Mucosa of stomach (tissue), 1 donor: ENCODE results near the gene DAGLA.
"Not testable (repeated sequence)": the region's sequence is repeated elsewhere in the genome, so short reads cannot be mapped to it uniquely, and the experiment has no call there.

Experiments used
- H3K27me3 ChIP-seq: one replicate; pipeline ENCODE4 v1.7.0; 2013; ENCODE audit warnings: mild to moderate bottlenecking, low read length; ENCODE audit not compliant: control insufficient read depth, insufficient read depth
- H3K36me3 ChIP-seq: one replicate; pipeline ENCODE4 v1.7.0; 2013; ENCODE audit warnings: low read length; ENCODE audit not compliant: control insufficient read depth, insufficient read depth
- H3K4me1 ChIP-seq: one replicate; pipeline ENCODE4 v1.7.0; 2013; ENCODE audit warnings: mild to moderate bottlenecking, low read length; ENCODE audit not compliant: control insufficient read depth, insufficient read depth
- H3K4me3 ChIP-seq: one replicate; pipeline ENCODE4 v1.7.0; 2013; ENCODE audit warnings: low read length
- H3K9ac ChIP-seq: one replicate; pipeline ENCODE4 v1.7.0; 2013; ENCODE audit warnings: mild to moderate bottlenecking, low read length, moderate library complexity
- H3K9me3 ChIP-seq: one replicate; pipeline ENCODE4 v1.7.0; 2013; ENCODE audit warnings: mild to moderate bottlenecking, low read length, moderate library complexity; ENCODE audit not compliant: control insufficient read depth
- donor health status: Pancreatic carcinoma.

DAGLA gene

DNA sequence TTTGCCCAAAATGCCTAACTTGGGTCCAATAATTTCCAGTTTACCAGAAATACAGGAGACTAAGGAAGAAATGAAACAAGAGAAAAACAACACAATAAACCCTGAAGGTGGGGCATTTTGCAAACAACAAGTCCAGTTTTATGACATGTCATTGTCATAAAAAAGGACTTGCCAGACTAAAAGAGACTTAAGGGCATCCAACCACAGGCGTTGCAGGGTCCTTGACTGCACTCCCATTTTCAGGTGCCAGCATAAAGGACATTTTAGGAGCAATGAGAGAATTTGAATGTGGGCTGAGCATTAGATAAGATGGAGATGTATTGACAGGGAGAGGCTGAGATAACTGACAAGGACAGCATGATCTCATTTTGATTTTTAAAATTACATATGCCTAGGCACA, 28.1 kb upstream of the DAGLA start:
- no peak overlapping the region for H3K4me3 ChIP-seq
- no peaks in the 10 kb centered on the region for H3K36me3 ChIP-seq
- no peaks in the 10 kb centered on the region for H3K4me1 ChIP-seq
- no peaks in the 10 kb centered on the region for H3K27me3 ChIP-seq
- no peaks in the 10 kb centered on the region for H3K9me3 ChIP-seq
- no peak overlapping the region for H3K9ac ChIP-seq

GRCh38 chr11:61654397-61654829, 25.8 kb upstream of the DAGLA start:
- Histone ChIP-seq H3K4me1 (no peaks in the 10 kb centered on the region), H3K4me3 (no peak overlapping the region), H3K36me3 (no peaks in the 10 kb centered on the region), H3K9me3 (no peaks in the 10 kb centered on the region), H3K9ac (no peak overlapping the region), H3K27me3 (no peaks in the 10 kb centered on the region)

DNA sequence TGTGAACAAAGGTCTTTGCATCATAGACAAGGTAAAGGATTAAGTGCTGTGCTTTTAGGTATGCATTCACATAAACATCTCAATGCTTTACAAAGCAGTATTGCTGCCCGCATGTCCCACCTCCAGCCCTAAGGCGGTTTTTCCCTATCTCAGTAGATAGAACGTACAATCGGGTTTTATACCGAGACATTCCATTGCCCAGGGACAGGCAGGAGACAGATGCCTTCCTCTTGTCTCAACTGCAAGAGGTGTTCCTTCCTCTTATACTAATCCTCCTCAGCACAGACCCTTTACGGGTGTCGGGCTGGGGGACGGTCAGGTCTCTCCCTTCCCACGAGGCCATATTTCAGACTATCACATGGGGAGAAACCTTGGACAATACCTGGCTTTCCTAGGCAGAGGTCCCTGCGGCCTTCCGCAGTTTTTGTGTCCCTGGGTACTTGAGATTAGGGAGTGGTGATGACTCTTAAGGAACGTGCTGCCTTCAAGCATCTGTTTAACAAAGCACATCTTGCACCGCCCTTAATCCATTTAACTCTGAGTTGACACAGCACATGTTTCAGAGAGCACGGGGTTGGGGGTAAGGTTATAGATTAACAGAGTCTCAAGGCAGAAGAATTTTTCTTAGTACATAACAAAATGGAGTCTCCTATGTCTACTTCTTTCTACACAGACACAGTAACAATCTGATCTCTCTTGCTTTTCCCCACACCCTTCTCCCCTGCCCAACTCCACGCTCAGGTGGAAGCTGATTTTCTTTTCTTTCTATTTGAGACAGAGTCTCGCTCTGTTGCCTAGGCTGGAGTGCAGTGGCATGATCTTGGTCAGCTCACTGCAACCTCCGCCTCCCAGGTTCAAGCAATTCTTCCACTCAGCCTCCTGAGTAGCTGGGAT, 24.7 kb upstream of the DAGLA start:
- H3K9me3 ChIP-seq, H3K4me3 ChIP-seq, H3K27me3 ChIP-seq, H3K4me1 ChIP-seq, H3K36me3 ChIP-seq, H3K9ac ChIP-seq: not testable (repeated sequence)

- no peak overlapping the region for H3K9ac ChIP-seq
- H3K36me3 ChIP-seq, result no peaks in the 10 kb centered on the region
- H3K9me3 ChIP-seq, result no peaks in the 10 kb centered on the region
- H3K27me3 ChIP-seq, result no peaks in the 10 kb centered on the region
- H3K4me1 ChIP-seq, result no peaks in the 10 kb centered on the region
- H3K4me3 ChIP-seq, result no peak overlapping the region
Measured at GRCh38 chr11:61656347-61657077, 23.7 kb upstream of the DAGLA start.

DNA sequence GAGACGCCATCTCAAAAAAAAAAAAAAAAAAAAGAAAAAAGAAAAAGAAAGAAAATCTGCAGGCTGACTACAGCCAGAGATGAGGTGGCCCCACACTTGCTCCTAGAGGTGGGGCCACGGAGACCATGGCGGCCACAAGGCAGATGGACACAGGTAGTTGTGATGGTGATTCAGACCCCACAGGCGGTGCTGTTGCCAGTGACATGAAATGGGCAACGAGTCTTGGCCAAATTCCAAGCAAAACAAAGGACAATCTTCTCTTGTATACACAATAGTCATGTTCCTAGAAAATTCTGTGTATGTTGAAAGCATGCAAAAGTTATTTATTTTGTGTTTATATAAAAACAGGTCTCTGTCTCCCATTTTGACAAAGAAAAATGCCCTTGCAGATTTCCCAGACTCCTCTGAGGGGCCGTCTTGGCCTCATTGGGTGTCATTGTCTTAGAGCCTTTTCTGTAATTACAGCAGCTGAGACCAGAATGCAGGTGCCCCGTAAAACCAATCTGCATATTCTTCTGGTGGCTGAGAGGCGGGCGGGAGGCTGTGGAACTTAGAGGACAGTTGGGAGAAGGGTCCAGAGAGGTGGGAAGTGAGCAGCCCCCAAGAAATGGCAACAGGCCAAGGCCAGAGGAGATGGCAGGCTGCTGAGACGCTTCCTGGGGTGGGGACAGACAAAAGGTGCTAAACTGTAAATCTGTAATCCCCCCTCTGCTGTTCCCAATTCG, 22.5 kb upstream of the DAGLA start:
- no peak overlapping the region for H3K4me3 ChIP-seq
- no peaks in the 10 kb centered on the region for H3K9me3 ChIP-seq
- no peaks in the 10 kb centered on the region for H3K27me3 ChIP-seq
- H3K9ac ChIP-seq, result no peak overlapping the region
- H3K36me3 ChIP-seq, result no peaks in the 10 kb centered on the region
- H3K4me1 ChIP-seq, result no peaks in the 10 kb centered on the region

GRCh38 chr11:61659413-61660196, 20.6 kb upstream of the DAGLA start:
- H3K9ac ChIP-seq, result no peak overlapping the region
- H3K4me3 ChIP-seq, result no peak overlapping the region
- H3K36me3 ChIP-seq, result no peaks in the 10 kb centered on the region
- no peaks in the 10 kb centered on the region for H3K4me1 ChIP-seq
- no peaks in the 10 kb centered on the region for H3K9me3 ChIP-seq
- no peaks in the 10 kb centered on the region for H3K27me3 ChIP-seq

DNA sequence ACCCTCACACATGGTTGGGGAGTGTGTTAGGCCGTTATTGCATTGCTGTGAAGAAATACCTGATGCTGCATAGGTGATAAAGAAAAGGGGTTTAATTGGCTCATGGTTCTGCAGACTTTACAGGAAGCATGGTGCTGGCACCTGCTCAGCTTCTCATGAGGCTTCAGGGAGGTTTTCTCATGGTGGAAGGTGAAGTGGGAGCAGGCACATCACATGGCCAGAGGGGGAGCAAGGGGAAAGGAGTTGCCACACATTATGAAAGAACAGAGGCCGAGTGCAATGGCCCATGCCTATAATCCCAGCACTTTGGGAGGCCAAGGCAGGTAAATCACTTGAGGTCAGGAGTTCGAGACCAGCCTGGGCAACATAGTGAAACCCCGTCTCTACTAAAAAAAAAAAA, 19.2 kb upstream of the DAGLA start:
- not testable (repeated sequence) for H3K9me3 ChIP-seq, H3K36me3 ChIP-seq, H3K4me3 ChIP-seq, H3K9ac ChIP-seq, H3K27me3 ChIP-seq, H3K4me1 ChIP-seq

DNA sequence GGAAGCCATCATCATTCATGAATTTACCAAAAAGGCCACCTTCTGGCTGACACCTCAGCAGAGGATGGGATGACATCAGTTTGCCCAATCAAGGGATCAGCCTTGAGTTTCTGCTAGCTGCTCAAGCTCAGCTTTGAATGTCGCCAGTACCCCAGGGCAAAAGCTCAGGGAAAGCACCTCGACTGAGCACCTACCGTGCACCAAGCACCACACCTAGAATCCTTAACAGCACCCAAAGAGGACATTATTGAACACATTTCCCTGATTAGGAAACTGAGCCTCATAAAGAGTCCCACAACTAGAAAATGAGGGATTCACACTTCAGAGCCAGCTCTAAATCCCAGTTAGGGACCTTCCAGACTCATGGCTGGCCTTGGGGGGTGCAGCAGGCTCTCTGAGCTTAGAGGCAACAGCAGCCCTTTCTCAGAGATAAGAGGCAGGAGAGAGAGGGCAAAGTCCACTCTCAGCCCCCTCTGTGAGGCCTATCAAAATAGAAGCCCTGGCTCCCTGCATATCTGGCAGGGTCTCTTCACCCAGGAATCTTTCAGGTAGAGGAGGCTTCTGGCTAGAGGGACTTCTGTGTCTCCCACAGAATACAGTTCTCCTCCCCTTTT, 13.4 kb upstream of the DAGLA start:
- H3K36me3 ChIP-seq, result no peaks in the 10 kb centered on the region
- peaks cover 5% of the 10 kb centered on the region for H3K4me1 ChIP-seq
- H3K9ac ChIP-seq, result no peak overlapping the region
- H3K27me3 ChIP-seq, result no peaks in the 10 kb centered on the region
- no peak overlapping the region for H3K4me3 ChIP-seq
- no peaks in the 10 kb centered on the region for H3K9me3 ChIP-seq

DNA sequence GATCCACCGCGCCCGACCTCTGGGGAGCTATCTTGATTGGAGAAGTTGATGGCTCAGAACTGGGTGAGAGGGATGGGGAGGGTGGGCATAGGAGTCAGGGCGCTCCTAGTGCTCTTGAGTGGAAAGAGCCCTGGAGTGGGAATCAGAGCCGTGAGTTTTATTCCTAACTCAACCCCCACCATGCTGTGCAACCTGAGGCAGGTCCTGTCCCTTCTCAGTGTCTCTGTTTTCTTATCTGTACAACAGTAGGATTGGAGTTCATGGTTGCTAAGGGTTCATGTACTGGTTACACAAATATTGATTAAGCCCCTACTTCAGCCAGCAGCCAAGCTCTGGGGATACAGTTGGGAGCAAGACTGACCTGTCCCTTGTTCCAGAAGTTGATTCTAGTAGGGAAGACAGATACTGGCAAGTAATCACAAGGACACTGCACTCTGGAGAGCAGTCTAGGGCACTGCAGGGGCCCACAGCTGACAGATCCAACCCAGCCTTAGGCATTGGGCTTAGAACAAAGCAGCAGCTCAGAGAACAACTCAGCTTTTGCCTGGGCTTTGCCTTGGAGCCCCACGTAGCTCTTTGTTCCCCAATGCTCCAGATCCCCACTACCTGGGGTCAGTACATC, 12.4 kb upstream of the DAGLA start:
- no peak overlapping the region for H3K4me3 ChIP-seq
- no peak overlapping the region for H3K9ac ChIP-seq
- no peaks in the 10 kb centered on the region for H3K9me3 ChIP-seq
- H3K36me3 ChIP-seq, result no peaks in the 10 kb centered on the region
- no peaks in the 10 kb centered on the region for H3K27me3 ChIP-seq
- H3K4me1 ChIP-seq, result peaks cover 5% of the 10 kb centered on the region

DNA sequence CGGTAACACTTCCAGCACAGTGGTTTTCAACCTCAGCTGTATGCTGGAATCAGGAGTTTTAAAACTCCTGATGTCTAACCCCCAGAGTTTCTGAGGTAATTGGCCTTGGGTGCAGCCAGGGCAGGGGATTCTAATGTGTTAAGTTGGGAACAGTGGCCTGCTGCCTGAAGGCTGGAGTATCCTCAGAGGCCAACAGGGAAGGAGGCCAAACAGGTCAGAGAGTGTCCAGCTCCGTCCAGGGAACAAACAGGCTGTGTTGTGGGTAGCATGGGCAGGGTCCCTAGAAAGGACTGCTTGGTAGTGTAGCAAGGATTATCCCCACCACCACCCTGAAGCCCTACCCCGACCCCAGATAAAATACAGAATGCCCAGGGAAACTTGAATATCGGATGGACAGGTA, 10.8 kb upstream of the DAGLA start:
- Histone ChIP-seq H3K4me3 (no peak overlapping the region), H3K36me3 (no peaks in the 10 kb centered on the region)

DNA sequence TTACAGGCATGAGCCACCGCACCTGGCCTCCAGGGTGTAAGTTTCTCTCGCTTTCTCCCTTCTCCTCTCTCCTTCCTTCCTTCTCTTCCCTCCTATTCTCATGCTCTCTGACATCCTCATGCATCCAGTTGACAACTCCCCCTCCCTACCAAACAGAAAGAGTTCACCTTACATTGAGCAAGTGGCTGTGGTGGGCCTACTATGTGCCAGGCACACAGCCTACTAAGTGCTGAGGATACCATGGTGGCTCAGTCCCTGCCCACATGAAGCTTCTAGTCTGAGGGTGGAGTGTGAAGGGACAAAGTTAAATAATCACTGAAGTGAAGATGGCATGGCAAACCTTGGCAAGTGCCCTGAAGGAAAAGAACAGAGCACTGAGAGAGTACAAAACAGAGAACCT, 9.6 kb upstream of the DAGLA start:
- H3K4me3 ChIP-seq, result no peak overlapping the region
- H3K36me3 ChIP-seq, result no peaks in the 10 kb centered on the region

More for the DNA sequence above, 10.8 kb upstream of the DAGLA start:
- H3K4me1 ChIP-seq, result peaks cover 5% of the 10 kb centered on the region
- no peaks in the 10 kb centered on the region for H3K9me3 ChIP-seq
- no peaks in the 10 kb centered on the region for H3K27me3 ChIP-seq
- no peak overlapping the region for H3K9ac ChIP-seq

More for the DNA sequence above, 9.6 kb upstream of the DAGLA start:
- Histone ChIP-seq H3K9ac (no peak overlapping the region), H3K9me3 (no peaks in the 10 kb centered on the region), H3K27me3 (no peaks in the 10 kb centered on the region), H3K4me1 (peaks cover 5% of the 10 kb centered on the region)
